ENCODE data around the gene LYST.

- TF ChIP-seq CTCF (IDR thresholded peaks at IDR 0.05; ENCODE audit: low read length), result no peak
- TF ChIP-seq EZH2 (optimal IDR thresholded peaks at IDR 0.05; ENCODE audit: low read depth, low read length), result no peak
- no peak for TF ChIP-seq EZH2phosphoT487 (IDR thresholded peaks at IDR 0.05; ENCODE audit: low read length)
Measured at GRCh38 chr1:235838021-235838420, 28.7 kb downstream of the LYST start.

Measured in MM.1S (cell line).